Right lung (tissue), 10 donors: ENCODE data around the gene ULK4. TPM values are rescaled to one million over a fixed set of nuclear protein-coding genes. Genes with fewer than 3 reads are reported as not detected.
"Not testable (repeated sequence)": the region's sequence is repeated elsewhere in the genome, so short reads cannot be mapped to it uniquely, and the experiment has no call there.

Source experiments
- DNase-seq, 2 donors: peaks; one replicate each; pipeline ENCODE4 v3.0.0-alpha.2; 2013
- long read RNA-seq, 8 donors: transcript quantifications; one replicate each; lab custom pipeline, GENCODE V29; 2026
- polyA plus RNA-seq, 5 donors: library from polyadenylated mRNA; unstranded; fragments of 120-200 nt; gene quantifications; one replicate each; pipeline versions ENCODE4 v1.2.1 to v1.2.3, GENCODE V29; 2013; ENCODE audit warnings: inconsistent platforms in 1 of 5, low replicate concordance in 1 of 5; ENCODE audit not compliant: insufficient read length in 5 of 5, insufficient read depth in 1 of 5

The ULK4 gene
- polyA plus RNA-seq, result 1 to 10 TPM; 4.0 to 6.5 (median 4.7) TPM
- long read RNA-seq, donor 1, result 0 reads
- long read RNA-seq, donor 2, result 0 reads
- long read RNA-seq, donor 3, result 0 reads
- long read RNA-seq, donor 4, result 0 reads
- long read RNA-seq, donor 5, partial matches to known transcripts, result 0 of 1 reads
- long read RNA-seq, donor 5, other reads (novel, unspliced or antisense), result 0 of 1 reads
- long read RNA-seq, donor 6, result 0 reads
- long read RNA-seq, donor 7, result 0 reads
- long read RNA-seq, donor 8, full-length matches to known transcripts, result 1 of 1 reads
- long read RNA-seq, donor 8, partial matches to known transcripts, result 0 of 1 reads
- long read RNA-seq, donor 8, other reads (novel, unspliced or antisense), result 0 of 1 reads

DNA sequence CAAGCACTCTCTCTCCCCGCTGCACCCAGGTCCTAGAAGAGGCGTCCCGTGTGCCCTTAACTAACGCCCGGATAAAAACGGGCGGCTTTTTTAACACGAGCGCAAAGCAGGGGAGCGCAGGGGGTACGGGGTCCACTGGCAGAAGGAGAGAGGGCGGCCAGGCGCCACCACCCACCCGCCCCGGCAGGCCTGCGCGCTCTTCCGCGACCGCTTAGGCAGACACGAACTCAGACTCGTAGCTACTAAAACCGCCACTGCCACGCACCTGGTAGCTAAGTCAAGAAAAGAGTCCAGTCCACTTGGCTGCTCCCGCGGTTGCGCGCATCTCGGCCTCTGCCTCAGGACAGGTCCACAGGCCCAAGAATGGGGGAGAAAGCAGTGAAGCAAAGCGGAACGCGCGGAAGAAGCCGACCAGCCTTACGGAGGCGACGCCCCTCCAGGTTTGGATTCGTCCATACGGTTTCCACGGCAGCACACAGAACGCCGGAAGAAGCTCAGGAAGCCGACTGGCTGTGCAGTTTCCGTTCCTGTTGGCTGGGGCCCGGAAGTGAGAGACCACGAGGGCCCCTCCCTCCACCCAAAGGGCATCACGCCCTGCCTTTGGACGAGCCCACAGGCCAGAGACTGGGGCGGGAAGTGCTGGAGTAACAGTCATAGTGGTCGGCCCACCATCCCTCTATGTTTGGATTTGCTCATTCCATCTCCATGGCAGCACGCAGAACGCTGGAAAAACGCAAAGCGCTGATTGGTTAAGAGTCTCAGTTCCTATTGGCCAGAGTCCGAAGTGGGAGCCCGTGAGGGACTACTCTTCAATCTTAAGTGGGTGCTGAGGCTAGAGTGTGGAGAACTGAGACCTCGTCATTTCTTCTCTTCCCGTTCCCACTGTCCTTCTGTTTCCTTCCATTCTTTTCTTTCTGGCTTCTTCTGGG is at the start of gene ULK4:
Gene ULK4, minus strand, starts transcription at position 353 of the 929 bp plus-strand sequence. CDS start 7,344 bp downstream, outside the sequence.
- DNase-seq, result peak; percentile 99

DNA sequence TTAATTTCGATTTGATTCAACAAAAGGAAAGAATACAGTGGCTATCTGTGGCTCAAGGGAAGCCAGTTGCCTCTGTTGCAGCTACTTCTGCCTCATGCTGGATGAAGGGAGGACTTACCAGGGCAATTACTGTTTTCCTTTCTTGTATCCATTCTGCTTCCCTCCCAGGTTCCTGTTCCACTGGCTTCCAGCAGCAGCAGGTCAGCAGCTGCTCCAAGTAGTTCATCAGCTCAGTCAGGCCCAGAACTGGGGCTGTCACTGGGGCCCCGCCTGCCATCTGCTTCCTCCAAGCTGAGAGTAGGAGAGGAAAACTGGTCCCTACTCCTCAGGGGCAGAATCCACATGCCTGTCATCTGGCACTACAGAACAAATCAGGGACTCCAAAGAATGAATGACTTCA is 48.6 kb upstream of the ULK4 start:
- no peak for DNase-seq

- no peak for DNase-seq
Measured at GRCh38 chr3:42009456-42009855, 47.6 kb upstream of the ULK4 start.

GRCh38 chr3:42007785-42008184 is 45.9 kb upstream of the ULK4 start:
- DNase-seq, result no peak

- DNase-seq, result no peak
Measured at GRCh38 chr3:42005401-42005800, 43.5 kb upstream of the ULK4 start.

GRCh38 chr3:42002790-42003189 is 40.9 kb upstream of the ULK4 start:
- DNase-seq, result no peak

- no peak for DNase-seq
Measured at GRCh38 chr3:42001777-42002176, 39.9 kb upstream of the ULK4 start.

- no peak for DNase-seq
Measured at GRCh38 chr3:41999909-42000308, 38.0 kb upstream of the ULK4 start.

GRCh38 chr3:41997702-41998550 is 36.0 kb upstream of the ULK4 start:
- DNase-seq, result peak; percentile 21 to 32

- no peak for DNase-seq
Measured at GRCh38 chr3:41991437-41991836, 29.5 kb upstream of the ULK4 start.

- DNase-seq, result no peak
Measured at GRCh38 chr3:41989518-41989917, 27.6 kb upstream of the ULK4 start.

GRCh38 chr3:41987627-41988026 is 25.7 kb upstream of the ULK4 start:
- no peak for DNase-seq

DNA sequence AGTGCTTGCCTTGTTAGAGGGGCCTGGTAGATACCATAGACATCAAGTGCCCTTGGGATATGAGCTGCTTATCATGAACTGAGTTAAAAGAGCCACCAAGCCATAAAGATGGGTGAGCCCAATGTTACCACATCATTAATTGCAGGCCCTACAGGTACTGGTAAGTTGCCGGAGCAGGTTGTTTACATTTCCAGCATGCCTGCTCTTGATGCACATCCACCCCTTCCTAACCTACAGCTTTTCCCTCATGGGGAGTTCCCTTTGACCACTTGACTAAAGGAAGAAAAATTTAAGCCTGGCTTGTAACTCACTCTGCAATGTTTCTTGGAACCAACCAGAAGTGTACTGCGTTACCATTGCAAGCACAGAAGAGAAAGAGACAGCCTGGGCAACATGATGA is 24.7 kb upstream of the ULK4 start:
- no peak for DNase-seq

- DNase-seq, result no peak
Measured at GRCh38 chr3:41985018-41985417, 23.1 kb upstream of the ULK4 start.

DNA sequence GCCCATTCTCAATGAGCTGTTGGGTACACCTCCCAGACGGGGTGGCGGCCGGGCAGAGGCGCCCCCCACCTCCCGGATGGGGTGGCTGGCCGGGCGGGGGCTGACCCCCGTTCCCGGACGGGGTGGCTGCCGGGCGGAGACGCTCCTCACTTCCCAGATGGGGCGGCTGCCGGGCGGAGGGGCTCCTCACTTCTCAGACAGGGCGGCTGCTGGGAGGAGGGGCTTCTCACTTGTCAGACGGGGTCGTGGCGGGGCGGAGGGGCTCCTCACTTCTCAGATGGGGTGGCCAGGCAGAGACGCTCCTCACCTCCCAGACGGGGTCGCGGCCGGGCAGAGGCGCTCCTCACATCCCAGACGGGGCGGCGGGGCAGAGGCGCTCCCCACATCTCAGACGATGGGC is 21.2 kb upstream of the ULK4 start:
- DNase-seq, result not testable (repeated sequence)

DNA sequence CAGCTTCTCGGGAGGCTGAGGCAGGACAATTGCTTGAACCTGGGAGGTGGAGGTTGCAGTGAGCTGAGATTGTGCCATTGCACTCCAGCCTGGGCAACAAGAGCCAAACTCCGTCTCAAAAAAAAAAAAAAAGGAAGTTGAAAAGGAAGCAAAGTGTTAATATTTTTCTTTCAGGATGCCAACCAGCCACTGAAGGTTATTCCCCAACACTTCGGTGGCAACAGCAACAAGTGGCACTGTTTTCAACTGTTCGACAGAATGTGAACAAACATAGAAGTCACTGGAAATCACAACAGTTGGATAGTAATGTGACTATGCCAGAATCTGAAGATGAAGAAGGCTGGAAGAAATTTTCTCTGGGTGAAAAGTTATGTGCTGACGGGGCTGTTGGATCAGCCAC is 15.5 kb upstream of the ULK4 start:
- not testable (repeated sequence) for DNase-seq

GRCh38 chr3:41975416-41976103 is 13.7 kb upstream of the ULK4 start:
- no peak for DNase-seq

DNA sequence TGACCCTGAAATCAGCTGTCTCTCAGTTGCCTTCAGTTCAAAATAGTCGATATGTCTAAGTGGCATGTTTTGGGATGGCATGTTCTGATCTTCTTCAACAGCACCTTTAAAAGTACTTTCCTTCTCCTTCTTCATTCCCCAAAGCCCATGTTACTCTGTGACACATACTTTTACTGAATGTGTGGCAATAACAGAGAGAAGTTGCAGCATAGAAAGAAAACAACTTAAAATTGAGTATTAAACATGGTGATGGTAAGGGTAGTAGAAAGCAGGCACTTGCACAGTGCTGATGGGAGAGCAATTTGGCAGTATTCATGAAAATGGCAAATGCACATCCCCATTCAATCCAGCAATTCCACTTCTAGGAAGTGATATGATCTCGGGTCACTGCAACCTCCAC is 12.3 kb upstream of the ULK4 start:
- DNase-seq, result no peak

GRCh38 chr3:41972802-41973201 is 10.9 kb upstream of the ULK4 start:
- no peak for DNase-seq

GRCh38 chr3:41966206-41966605 is 4.3 kb upstream of the ULK4 start:
- DNase-seq, result no peak

DNA sequence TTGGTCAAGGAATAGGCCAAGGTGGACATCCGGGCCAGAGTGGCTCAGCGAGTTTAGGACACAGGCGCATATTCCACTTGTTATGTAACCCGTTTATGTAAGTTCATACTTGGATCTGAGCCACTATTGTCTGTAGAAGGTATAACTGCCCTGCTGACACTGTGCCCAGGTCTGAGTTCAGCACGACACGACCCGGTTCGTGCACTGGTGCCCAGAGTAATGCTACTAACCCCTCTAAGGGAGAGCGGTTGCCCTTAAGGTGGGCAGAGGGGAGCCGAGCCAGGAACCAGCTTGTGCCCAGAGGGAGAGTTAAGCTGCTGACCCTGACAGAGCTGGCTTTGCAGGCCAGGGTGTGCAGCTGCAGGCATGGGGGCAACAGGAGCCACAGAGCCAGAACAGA is 1.9 kb upstream of the ULK4 start:
- DNase-seq, result no peak
